ENCODE results near the gene CAMK2D. TPM values are rescaled to one million over a fixed set of nuclear protein-coding genes. Genes with fewer than 3 reads are reported as not detected.

CAMK2D gene
- total RNA-seq, 1 experiment from 2014 or later: 9.0 TPM

DNA sequence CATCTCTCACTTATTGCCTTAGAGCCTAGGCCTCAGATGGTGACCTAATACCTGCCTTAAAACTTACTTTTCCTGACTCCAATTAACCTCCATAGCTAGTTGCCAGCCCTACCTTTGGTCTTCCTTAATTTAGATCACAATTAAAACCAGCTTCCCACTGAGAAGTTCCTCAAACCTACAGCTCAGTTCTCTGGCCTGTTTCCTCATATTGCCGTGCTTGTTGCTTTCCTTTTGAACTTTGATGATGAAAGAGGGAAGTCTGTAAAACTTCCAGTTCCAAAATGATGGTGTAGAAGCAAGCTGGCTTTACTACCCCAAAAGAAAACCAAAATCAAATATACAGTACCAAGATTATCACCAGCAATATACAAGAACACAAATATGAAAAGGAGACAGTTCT lies 28.9 kb upstream of the CAMK2D start:
- no peak overlapping the region for H4K8ac ChIP-seq (replicated peaks; ENCODE audit: insufficient read length, low read depth, low read length)
- H2AFZ ChIP-seq (ENCODE audit: low read length): peak overlapping the region; percentile 78
- no peaks in the 10 kb centered on the region for H3K23me2 ChIP-seq (ENCODE audit: insufficient read length, low read depth, low read length, poor library complexity, severe bottlenecking)
- no peak overlapping the region for H3K14ac ChIP-seq (ENCODE audit: insufficient read depth, low read length)
- H3K27ac ChIP-seq (ENCODE audit: insufficient read length, low read depth, low read length): no peak overlapping the region
- H2BK12ac ChIP-seq (ENCODE audit: insufficient read length, low read depth, low read length): no peak overlapping the region
- H3K36me3 Mint-ChIP-seq (ENCODE audit: insufficient read depth in 1 of 3, low read depth in 3 of 3): peaks cover 4 to 13% (median 8%) of the 10 kb centered on the region in 3 experiments; a peak in 5 of 7 replicates
- H3K9me3 Mint-ChIP-seq: peaks cover 13% of the 10 kb centered on the region in 2 experiments
- H3K4me1 ChIP-seq (ENCODE audit: insufficient read depth, low read length): no peaks in the 10 kb centered on the region
- no peaks in the 10 kb centered on the region for H3K9me3 ChIP-seq (ENCODE audit: control insufficient read depth, low read depth, low read length)
- no peak overlapping the region for H3K18ac ChIP-seq (ENCODE audit: insufficient read length, low read depth, low read length)
- no peak overlapping the region for H2BK15ac ChIP-seq (ENCODE audit: low read depth, low read length)
- no peak for DNase-seq
- H3K9ac ChIP-seq (ENCODE audit: extremely low read depth, insufficient read length, low read length): no peak overlapping the region
- no peak overlapping the region for H4K91ac ChIP-seq (ENCODE audit: insufficient read length, low read depth, low read length)
- H3K4me2 ChIP-seq (ENCODE audit: insufficient read depth, insufficient read length, low read length): no peak overlapping the region
- no peak overlapping the region for H3K27ac Mint-ChIP-seq
- TF ChIP-seq, protein P1, sequence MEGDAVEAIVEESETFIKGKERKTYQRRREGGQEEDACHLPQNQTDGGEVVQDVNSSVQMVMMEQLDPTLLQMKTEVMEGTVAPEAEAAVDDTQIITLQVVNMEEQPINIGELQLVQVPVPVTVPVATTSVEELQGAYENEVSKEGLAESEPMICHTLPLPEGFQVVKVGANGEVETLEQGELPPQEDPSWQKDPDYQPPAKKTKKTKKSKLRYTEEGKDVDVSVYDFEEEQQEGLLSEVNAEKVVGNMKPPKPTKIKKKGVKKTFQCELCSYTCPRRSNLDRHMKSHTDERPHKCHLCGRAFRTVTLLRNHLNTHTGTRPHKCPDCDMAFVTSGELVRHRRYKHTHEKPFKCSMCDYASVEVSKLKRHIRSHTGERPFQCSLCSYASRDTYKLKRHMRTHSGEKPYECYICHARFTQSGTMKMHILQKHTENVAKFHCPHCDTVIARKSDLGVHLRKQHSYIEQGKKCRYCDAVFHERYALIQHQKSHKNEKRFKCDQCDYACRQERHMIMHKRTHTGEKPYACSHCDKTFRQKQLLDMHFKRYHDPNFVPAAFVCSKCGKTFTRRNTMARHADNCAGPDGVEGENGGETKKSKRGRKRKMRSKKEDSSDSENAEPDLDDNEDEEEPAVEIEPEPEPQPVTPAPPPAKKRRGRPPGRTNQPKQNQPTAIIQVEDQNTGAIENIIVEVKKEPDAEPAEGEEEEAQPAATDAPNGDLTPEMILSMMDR (conservative IDR thresholded peaks at IDR 0.05): no peak
- no peak overlapping the region for H3K56ac ChIP-seq (ENCODE audit: insufficient read length, low read depth, low read length)
- no peaks in the 10 kb centered on the region for H3K27me3 ChIP-seq (ENCODE audit: insufficient read depth, low read length)
- no peaks in the 10 kb centered on the region for H3K79me2 ChIP-seq (ENCODE audit: insufficient read depth, low read length)
- H2AK5ac ChIP-seq (ENCODE audit: insufficient read length, low read length): no peak overlapping the region
- H2BK120ac ChIP-seq (ENCODE audit: low read depth, low read length, poor library complexity, severe bottlenecking): no peak overlapping the region
- H4K20me1 ChIP-seq (ENCODE audit: control insufficient read depth, insufficient read depth, insufficient read length): no peaks in the 10 kb centered on the region
- no peak overlapping the region for H3T11ph ChIP-seq (ENCODE audit: low read length)
- no peak overlapping the region for H2BK5ac ChIP-seq (ENCODE audit: insufficient read length, low read length)
- peak overlapping the region; percentile 69 for H3K23ac ChIP-seq (ENCODE audit: insufficient read length, low read depth, low read length)
- H3K4me3 Mint-ChIP-seq: no peak overlapping the region
- no peaks in the 10 kb centered on the region for H3K79me1 ChIP-seq (ENCODE audit: insufficient read depth, low read depth, low read length, poor library complexity, severe bottlenecking)
- H2BK20ac ChIP-seq (ENCODE audit: low read depth, low read length, poor library complexity, severe bottlenecking): no peak overlapping the region
- H3K27me3 Mint-ChIP-seq (ENCODE audit: low read depth): no peaks in the 10 kb centered on the region
- H4K5ac ChIP-seq (ENCODE audit: insufficient read length, low read depth, low read length): no peak overlapping the region
- no peak overlapping the region for H3K4ac ChIP-seq (ENCODE audit: low read depth, low read length)
- H3K4me1 Mint-ChIP-seq: no peaks in the 10 kb centered on the region
- no CpG with 5 or more reads among the region's 1 CpG for WGBS (ENCODE audit: extremely low coverage, insufficient read length, low lambda C conversion rate)
